SK-N-SH (cell line): ENCODE results near the gene TAGLN2. TPM values are rescaled to one million over a fixed set of nuclear protein-coding genes. Genes with fewer than 3 reads are reported as not detected.

Source experiments
- CTCF ChIA-PET: fragments of 300-600, 350-600 bp; formaldehyde crosslinking; extraction: SDS; loops from one replicate; lab custom pipeline; 2021; lab: Yijun Ruan, JAX
- POLR2A ChIA-PET: fragments of 350-600 bp; sonication (Branson Sonifier 250); formaldehyde crosslinking; extraction: SDS; loops from one replicate; lab custom pipeline; 2020; ENCODE audit warnings: antibody characterized with exemption, inconsistent platforms; lab: Yijun Ruan, JAX
- DNase-seq: peaks from one replicate; pipeline ENCODE4 v3.0.0; 2012
- H2AFZ ChIP-seq: fragments of 200-600 bp; sonication (generic); 2 replicates; pipeline ENCODE4 v1.8.1; 2016; ENCODE audit warnings: antibody characterized with exemption, mild to moderate bottlenecking, low read depth
- H3F3A ChIP-seq: fragments of 200-600 bp; sonication (generic); replicated peaks from 2 replicates; pipeline ENCODE3; 2016; ENCODE audit warnings: antibody characterized with exemption, mild to moderate bottlenecking; ENCODE audit not compliant: insufficient read depth
- H3K27ac ChIP-seq, 2 experiments: fragments of 200-500 bp in 1 of 2; fragments of 200-600 bp in 1 of 2; sonication (Bioruptor generic) in 1 of 2; sonication (generic), shearing (Covaris generic) in 1 of 2; 2 replicates each; pipeline versions ENCODE4 v1.5.1 to v1.6.1; 2014 to 2016; ENCODE audit warnings: low read depth in 2 of 2, inconsistent platforms in 1 of 2, low read length in 1 of 2, mild to moderate bottlenecking in 1 of 2, mixed read lengths in 1 of 2
- H3K27me3 ChIP-seq: fragments of 200-600 bp; sonication (generic), shearing (Covaris generic); 2 replicates; pipeline ENCODE4 v1.6.1; 2016; ENCODE audit warnings: mixed run types; ENCODE audit not compliant: insufficient read depth
- H3K36me3 ChIP-seq, 2 experiments: fragments of 200-500 bp in 1 of 2; fragments of 200-600 bp in 1 of 2; sonication (Bioruptor generic) in 1 of 2; sonication (generic) in 1 of 2; replicated peaks in 1 of 2; 2 replicates each; pipeline versions ENCODE3 to v1.5.1; 2014 to 2016; ENCODE audit warnings: low read length in 1 of 2, mild to moderate bottlenecking in 1 of 2; ENCODE audit not compliant: insufficient read depth in 2 of 2, control insufficient read depth in 1 of 2
- H3K4me1 ChIP-seq, 2 experiments: fragments of 200-500 bp in 1 of 2; fragments of 200-600 bp in 1 of 2; sonication (Bioruptor generic) in 1 of 2; sonication (generic), shearing (Covaris generic) in 1 of 2; 2 replicates each; pipeline versions ENCODE4 v1.5.1 to v1.6.1; 2014 to 2016; ENCODE audit warnings: low read depth in 1 of 2, low read length in 1 of 2, mixed run types in 1 of 2; ENCODE audit not compliant: insufficient read depth in 2 of 2, control insufficient read depth in 1 of 2
- H3K4me2 ChIP-seq: fragments of 200-600 bp; sonication (generic), shearing (Covaris generic); 2 replicates; pipeline ENCODE4 v1.6.1; 2017; ENCODE audit warnings: mixed run types
- H3K4me3 ChIP-seq, 2 experiments: fragments of 200-500 bp in 1 of 2; fragments of 200-600 bp in 1 of 2; sonication (Bioruptor generic) in 1 of 2; sonication (generic), shearing (Covaris generic) in 1 of 2; 2 replicates each; pipeline versions ENCODE4 v1.5.1 to v1.8.1; 2014 to 2016; ENCODE audit warnings: low read depth in 2 of 2, inconsistent platforms in 1 of 2, low read length in 1 of 2, mild to moderate bottlenecking in 1 of 2, mixed read lengths in 1 of 2, moderate library complexity in 1 of 2
- H3K79me2 ChIP-seq: fragments of 200-600 bp; sonication (generic); 2 replicates; pipeline ENCODE4 v1.8.1; 2017; ENCODE audit warnings: mild to moderate bottlenecking; ENCODE audit not compliant: insufficient read depth
- H3K9ac ChIP-seq: fragments of 200-600 bp; sonication (generic); 2 replicates; pipeline ENCODE4 v1.6.1; 2017; ENCODE audit warnings: mixed run types
- H3K9me2 ChIP-seq: fragments of 200-600 bp; sonication (generic); 2 replicates; pipeline ENCODE4 v1.6.1; 2017; ENCODE audit warnings: mixed run types
- H3K9me3 ChIP-seq: fragments of 200-600 bp; sonication (generic); 2 replicates; pipeline ENCODE4 v1.6.1; 2017; ENCODE audit warnings: mixed run types, mild to moderate bottlenecking, moderate library complexity
- H4K20me1 ChIP-seq: fragments of 200-600 bp; sonication (generic); 2 replicates; pipeline ENCODE4 v1.6.1; 2017; ENCODE audit warnings: mild to moderate bottlenecking, mixed run types; ENCODE audit not compliant: insufficient read depth
- CHD2 ChIP-seq: fragments of 150-350 bp; IDR thresholded peaks from 2 replicates; pipeline ENCODE4 v1.6.1; 2018; ENCODE audit warnings: low read length; ENCODE audit not compliant: partially characterized antibody
- ELF1 ChIP-seq: IDR thresholded peaks from 2 replicates; pipeline ENCODE4 v1.4.0; 2012
- GATA2 ChIP-seq: sonication (generic); formaldehyde crosslinking; IDR thresholded peaks from 2 replicates; pipeline ENCODE4 v1.5.0; 2020; ENCODE audit warnings: mild to moderate bottlenecking, missing genetic modification reagents
- JUND ChIP-seq: IDR thresholded peaks from 2 replicates; pipeline ENCODE4 v1.4.0; 2012
- NRF1 ChIP-seq: IDR thresholded peaks from 2 replicates; pipeline ENCODE4 v1.6.1; 2012; ENCODE audit warnings: low read depth, mild to moderate bottlenecking, low read length
- RXRA ChIP-seq: IDR thresholded peaks from 2 replicates; pipeline ENCODE4 v1.4.0; 2012; ENCODE audit warnings: low read depth, mild to moderate bottlenecking, borderline replicate concordance
- SIN3A ChIP-seq: IDR thresholded peaks from 2 replicates; pipeline ENCODE4 v1.6.1; 2012; ENCODE audit warnings: low read depth, mild to moderate bottlenecking, low read length, moderate library complexity, borderline replicate concordance
- SMC3 ChIP-seq: IDR thresholded peaks from 2 replicates; pipeline ENCODE4 v1.6.1; 2012; ENCODE audit warnings: low read depth, low read length, improper control_type of control experiment
- TCF12 ChIP-seq: IDR thresholded peaks from 2 replicates; pipeline ENCODE4 v1.4.0; 2012
- YY1 ChIP-seq: IDR thresholded peaks from 2 replicates; pipeline ENCODE4 v1.4.0; 2012; ENCODE audit warnings: low read depth, mild to moderate bottlenecking
- WGBS: methylation state at CpG from one replicate; pipeline ENCODE4 v1.1.6; 2017; ENCODE audit warnings: low lambda C conversion rate; 5-methylcytosine and 5-hydroxymethylcytosine counted together
- polyA plus RNA-seq, 3 experiments: library from polyadenylated mRNA; depleted of rRNA; stranded (reverse); fragments of >200 nt; gene quantifications; 2 replicates each; pipeline ENCODE4 v1.2.3, GENCODE V29; 2012
- TF ChIP-seq, protein P1 (sequence below): IDR thresholded peaks from 2 replicates; pipeline ENCODE4 v1.4.0; 2012; ENCODE audit warnings: low read depth
- TF ChIP-seq, protein P2 (sequence below): IDR thresholded peaks from 2 replicates; pipeline ENCODE4; 2012
- TF ChIP-seq, protein P3 (sequence below): fragments of 200-600 bp; sonication (generic); IDR thresholded peaks from 2 replicates; pipeline ENCODE4 v1.6.1; 2017; ENCODE audit warnings: antibody characterized with exemption, mild to moderate bottlenecking, moderate library complexity
- TF ChIP-seq, protein P4 (sequence below): IDR thresholded peaks from 2 replicates; pipeline ENCODE4 v1.4.0; 2012; ENCODE audit warnings: low read depth, borderline replicate concordance

The TAGLN2 gene
- polyA plus RNA-seq, 1 of the 3 experiments (the other 2 are of a cell fraction): 646 TPM

DNA sequence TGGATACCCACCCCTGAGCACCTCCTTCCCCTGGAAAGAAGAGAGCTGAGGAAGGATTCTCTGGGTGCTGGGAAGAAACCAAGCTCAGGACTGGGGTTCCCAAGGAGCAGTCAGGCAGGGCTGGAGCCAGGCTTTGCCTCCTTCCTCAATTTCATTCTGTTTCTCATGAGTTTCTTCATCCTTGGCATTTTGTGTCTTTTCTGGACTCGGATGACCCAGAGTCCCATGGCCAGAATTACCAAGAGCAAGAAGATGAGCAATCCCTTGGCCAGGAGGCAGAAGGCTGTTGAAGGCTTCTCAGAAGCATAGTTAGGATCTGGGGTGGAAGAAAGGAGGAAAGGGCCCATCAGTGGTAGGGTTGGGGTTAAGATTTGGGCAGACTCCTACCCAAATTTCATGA lies 26.2 kb upstream of the TAGLN2 start:
- no peak for DNase-seq
- Histone ChIP-seq H2AFZ (no peak overlapping the region), H3K9ac (no peak overlapping the region), H3F3A (no peaks in the 10 kb centered on the region), H3K27ac (no peak overlapping the region), H4K20me1 (no peaks in the 10 kb centered on the region), H3K4me2 (no peak overlapping the region), H3K9me2 (no peaks in the 10 kb centered on the region)
- WGBS: 29% methylated on average over 1 of the region's 1 CpG
- TF ChIP-seq, protein P1, sequence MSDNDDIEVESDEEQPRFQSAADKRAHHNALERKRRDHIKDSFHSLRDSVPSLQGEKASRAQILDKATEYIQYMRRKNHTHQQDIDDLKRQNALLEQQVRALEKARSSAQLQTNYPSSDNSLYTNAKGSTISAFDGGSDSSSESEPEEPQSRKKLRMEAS: no peak
- TF ChIP-seq, protein P2, sequence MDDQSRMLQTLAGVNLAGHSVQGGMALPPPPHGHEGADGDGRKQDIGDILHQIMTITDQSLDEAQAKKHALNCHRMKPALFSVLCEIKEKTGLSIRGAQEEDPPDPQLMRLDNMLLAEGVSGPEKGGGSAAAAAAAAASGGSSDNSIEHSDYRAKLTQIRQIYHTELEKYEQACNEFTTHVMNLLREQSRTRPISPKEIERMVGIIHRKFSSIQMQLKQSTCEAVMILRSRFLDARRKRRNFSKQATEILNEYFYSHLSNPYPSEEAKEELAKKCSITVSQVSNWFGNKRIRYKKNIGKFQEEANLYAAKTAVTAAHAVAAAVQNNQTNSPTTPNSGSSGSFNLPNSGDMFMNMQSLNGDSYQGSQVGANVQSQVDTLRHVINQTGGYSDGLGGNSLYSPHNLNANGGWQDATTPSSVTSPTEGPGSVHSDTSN: no peak
- TF ChIP-seq, all 33 proteins: peak for 0
- POLR2A ChIA-PET: no interaction called here
- H3K4me3 ChIP-seq: no peak overlapping the region
- H3K79me2 ChIP-seq: no peaks in the 10 kb centered on the region
- H3K27me3 ChIP-seq: no peaks in the 10 kb centered on the region; the same call in 1 of the 2 replicates
- CTCF ChIA-PET: interaction anchor here (2.8 to 13.1 kb wide), 2 partner anchors 15 to 55 kb away, joined by 7 to 100 read pairs; no protein-coding TSS in a partner anchor
- H3K9me3 ChIP-seq: no peaks in the 10 kb centered on the region
- H3K4me1 ChIP-seq: no peaks in the 10 kb centered on the region
- H3K36me3 ChIP-seq: no peaks in the 10 kb centered on the region

DNA sequence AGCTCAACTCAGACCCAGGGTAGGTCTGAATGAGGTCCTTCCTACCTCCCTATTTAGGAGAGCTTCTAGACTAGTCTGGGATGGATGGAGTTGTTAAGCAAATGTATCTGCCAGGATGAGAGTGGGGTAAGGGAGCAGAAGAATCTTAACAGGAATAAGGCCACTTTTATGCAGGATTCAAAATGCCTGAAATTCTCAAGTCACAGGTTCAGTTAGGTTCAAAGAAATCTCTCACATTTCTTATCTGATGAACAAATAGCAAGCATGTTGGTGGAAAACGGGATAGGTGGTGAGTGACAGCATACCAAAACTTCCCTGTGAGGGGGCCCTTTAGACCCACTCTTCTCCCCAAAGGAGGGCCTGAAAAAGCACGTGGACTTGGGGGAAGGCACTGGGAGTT lies 25.7 kb upstream of the TAGLN2 start:
- H3K4me1 ChIP-seq: peaks cover 0 to 2% of the 10 kb centered on the region in 2 experiments; a peak in 1 of 4 replicates
- H3K27ac ChIP-seq: no peak overlapping the region
- H3K4me3 ChIP-seq: no peak overlapping the region
- H3K9ac ChIP-seq: no peak overlapping the region
- no peaks in the 10 kb centered on the region for H3K36me3 ChIP-seq
- DNase-seq: no peak
- no peaks in the 10 kb centered on the region for H3K9me3 ChIP-seq
- H3K79me2 ChIP-seq: no peaks in the 10 kb centered on the region
- no peak overlapping the region for H3K4me2 ChIP-seq
- H3K27me3 ChIP-seq: no peaks in the 10 kb centered on the region; the same call in 1 of the 2 replicates
- WGBS: 8% methylated on average over 2 of the region's 2 CpGs
- ChIA-PET CTCF (interaction anchor here (2.8 to 13.1 kb wide), 2 partner anchors 15 to 56 kb away, joined by 7 to 100 read pairs; no protein-coding TSS in a partner anchor), POLR2A (no interaction called here)
- TF ChIP-seq YY1 (no peak), NRF1 (no peak), ELF1 (no peak), TCF12 (no peak), GATA2 (CRISPR knock-in tag) (no peak)
- no peaks in the 10 kb centered on the region for H4K20me1 ChIP-seq
- no peak overlapping the region for H2AFZ ChIP-seq
- no peaks in the 10 kb centered on the region for H3F3A ChIP-seq
- no peaks in the 10 kb centered on the region for H3K9me2 ChIP-seq

DNA sequence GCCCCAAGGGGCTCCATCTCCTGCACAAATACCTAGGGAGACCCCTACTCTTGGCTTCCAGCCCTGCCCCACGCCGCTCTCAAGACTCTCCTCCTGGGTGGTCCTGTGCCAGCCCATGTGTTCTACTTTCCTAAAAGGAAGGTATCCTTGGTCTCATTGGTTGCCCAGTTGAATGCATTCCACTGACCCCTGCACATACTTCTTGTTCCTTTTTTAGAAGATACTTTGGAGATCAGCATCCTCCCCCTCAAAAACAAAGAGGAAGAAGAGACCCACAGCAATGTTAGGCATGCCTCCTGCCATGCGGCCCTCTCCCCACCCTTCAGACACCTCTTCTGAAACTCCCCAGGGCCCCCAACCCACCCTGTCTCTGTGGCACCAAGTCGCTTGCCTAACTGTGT lies 24.7 kb upstream of the TAGLN2 start:
- Histone ChIP-seq H3K27ac (no peak overlapping the region), H3K27me3 (no peaks in the 10 kb centered on the region; the same call in 1 of the 2 replicates), H3K4me3 (no peak overlapping the region), H4K20me1 (no peaks in the 10 kb centered on the region), H3K9me3 (no peaks in the 10 kb centered on the region), H2AFZ (no peak overlapping the region), H3K9ac (no peak overlapping the region), H3K9me2 (no peaks in the 10 kb centered on the region), H3K36me3 (no peaks in the 10 kb centered on the region), H3F3A (no peaks in the 10 kb centered on the region), H3K79me2 (no peaks in the 10 kb centered on the region), H3K4me2 (no peak overlapping the region), H3K4me1 (peaks cover 0 to 4% of the 10 kb centered on the region in 2 experiments; a peak in 1 of 4 replicates)
- ChIA-PET CTCF (interaction anchor here (1.1 to 13.1 kb wide), 3 partner anchors 10 to 57 kb away, joined by 3 to 100 read pairs (median 7); no protein-coding TSS in a partner anchor), POLR2A (no interaction called here)
- no peak for DNase-seq
- WGBS: 55% methylated on average over 4 of the region's 4 CpGs
- TF ChIP-seq, protein P3, sequence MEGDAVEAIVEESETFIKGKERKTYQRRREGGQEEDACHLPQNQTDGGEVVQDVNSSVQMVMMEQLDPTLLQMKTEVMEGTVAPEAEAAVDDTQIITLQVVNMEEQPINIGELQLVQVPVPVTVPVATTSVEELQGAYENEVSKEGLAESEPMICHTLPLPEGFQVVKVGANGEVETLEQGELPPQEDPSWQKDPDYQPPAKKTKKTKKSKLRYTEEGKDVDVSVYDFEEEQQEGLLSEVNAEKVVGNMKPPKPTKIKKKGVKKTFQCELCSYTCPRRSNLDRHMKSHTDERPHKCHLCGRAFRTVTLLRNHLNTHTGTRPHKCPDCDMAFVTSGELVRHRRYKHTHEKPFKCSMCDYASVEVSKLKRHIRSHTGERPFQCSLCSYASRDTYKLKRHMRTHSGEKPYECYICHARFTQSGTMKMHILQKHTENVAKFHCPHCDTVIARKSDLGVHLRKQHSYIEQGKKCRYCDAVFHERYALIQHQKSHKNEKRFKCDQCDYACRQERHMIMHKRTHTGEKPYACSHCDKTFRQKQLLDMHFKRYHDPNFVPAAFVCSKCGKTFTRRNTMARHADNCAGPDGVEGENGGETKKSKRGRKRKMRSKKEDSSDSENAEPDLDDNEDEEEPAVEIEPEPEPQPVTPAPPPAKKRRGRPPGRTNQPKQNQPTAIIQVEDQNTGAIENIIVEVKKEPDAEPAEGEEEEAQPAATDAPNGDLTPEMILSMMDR: no peak
- TF ChIP-seq SIN3A: no peak
- TF ChIP-seq, protein P4, sequence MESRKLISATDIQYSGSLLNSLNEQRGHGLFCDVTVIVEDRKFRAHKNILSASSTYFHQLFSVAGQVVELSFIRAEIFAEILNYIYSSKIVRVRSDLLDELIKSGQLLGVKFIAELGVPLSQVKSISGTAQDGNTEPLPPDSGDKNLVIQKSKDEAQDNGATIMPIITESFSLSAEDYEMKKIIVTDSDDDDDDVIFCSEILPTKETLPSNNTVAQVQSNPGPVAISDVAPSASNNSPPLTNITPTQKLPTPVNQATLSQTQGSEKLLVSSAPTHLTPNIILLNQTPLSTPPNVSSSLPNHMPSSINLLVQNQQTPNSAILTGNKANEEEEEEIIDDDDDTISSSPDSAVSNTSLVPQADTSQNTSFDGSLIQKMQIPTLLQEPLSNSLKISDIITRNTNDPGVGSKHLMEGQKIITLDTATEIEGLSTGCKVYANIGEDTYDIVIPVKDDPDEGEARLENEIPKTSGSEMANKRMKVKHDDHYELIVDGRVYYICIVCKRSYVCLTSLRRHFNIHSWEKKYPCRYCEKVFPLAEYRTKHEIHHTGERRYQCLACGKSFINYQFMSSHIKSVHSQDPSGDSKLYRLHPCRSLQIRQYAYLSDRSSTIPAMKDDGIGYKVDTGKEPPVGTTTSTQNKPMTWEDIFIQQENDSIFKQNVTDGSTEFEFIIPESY: no peak
- no peak for TF ChIP-seq NRF1
- TF ChIP-seq YY1: no peak
- TF ChIP-seq CHD2: no peak
- TF ChIP-seq SMC3: no peak
- TF ChIP-seq JUND: no peak
- no peak for TF ChIP-seq RXRA
